ENCODE data around the gene TBC1D2.
A peak's percentile ranks its signal among the peaks of the same experiment; 100 is the strongest.

TBC1D2 gene

GRCh38 chr9:98192503-98193335, 62.7 kb downstream of the TBC1D2 start, which contains the start of gene CORO2A (continued):
- TF ChIP-seq, protein P1, sequence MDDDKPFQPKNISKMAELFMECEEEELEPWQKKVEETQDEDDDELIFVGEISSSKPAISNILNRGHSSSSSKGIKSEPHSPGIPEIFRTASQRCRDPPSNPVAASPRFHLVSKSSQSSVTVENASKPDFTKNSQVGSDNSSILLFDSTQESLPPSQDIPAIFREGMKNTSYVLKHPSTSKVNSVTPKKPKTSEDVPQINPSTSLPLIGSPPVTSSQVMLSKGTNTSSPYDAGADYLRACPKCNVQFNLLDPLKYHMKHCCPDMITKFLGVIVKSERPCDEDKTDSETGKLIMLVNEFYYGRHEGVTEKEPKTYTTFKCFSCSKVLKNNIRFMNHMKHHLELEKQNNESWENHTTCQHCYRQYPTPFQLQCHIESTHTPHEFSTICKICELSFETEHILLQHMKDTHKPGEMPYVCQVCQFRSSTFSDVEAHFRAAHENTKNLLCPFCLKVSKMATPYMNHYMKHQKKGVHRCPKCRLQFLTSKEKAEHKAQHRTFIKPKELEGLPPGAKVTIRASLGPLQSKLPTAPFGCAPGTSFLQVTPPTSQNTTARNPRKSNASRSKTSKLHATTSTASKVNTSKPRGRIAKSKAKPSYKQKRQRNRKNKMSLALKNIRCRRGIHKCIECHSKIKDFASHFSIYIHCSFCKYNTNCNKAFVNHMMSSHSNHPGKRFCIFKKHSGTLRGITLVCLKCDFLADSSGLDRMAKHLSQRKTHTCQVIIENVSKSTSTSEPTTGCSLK (tag by site-specific recombination; IDR thresholded peaks at IDR 0.05), result no peak
- TF ChIP-seq ZBTB8A (tag by site-specific recombination; IDR thresholded peaks at IDR 0.05) (peak; percentile 65), FEZF1 (tag by site-specific recombination; IDR thresholded peaks at IDR 0.05) (no peak), ZNF639 (tag by site-specific recombination; IDR thresholded peaks at IDR 0.05) (0 out of 2 replicates have a peak, but pooled peaks have one; percentile 25), GFI1B (tag by site-specific recombination; IDR thresholded peaks at IDR 0.05) (no peak), ZBTB21 (tag by site-specific recombination; IDR thresholded peaks at IDR 0.05) (no peak), ZNF239 (tag by site-specific recombination; IDR thresholded peaks at IDR 0.05) (no peak), GLI2 (tag by site-specific recombination; IDR thresholded peaks at IDR 0.05; ENCODE audit: borderline replicate concordance, low read depth) (no peak), HOXC10 (CRISPR knock-in tag; IDR thresholded peaks at IDR 0.05) (no peak), BCL11A (tag by site-specific recombination; IDR thresholded peaks at IDR 0.05; ENCODE audit: low read depth) (no peak), ZNF747 (tag by site-specific recombination; IDR thresholded peaks at IDR 0.05) (no peak), ZSCAN16 (tag by site-specific recombination; IDR thresholded peaks at IDR 0.05) (no peak), ZNF341 (tag by site-specific recombination; IDR thresholded peaks at IDR 0.05; ENCODE audit: low read depth) (peak; percentile 81), ZNF76 (tag by site-specific recombination; IDR thresholded peaks at IDR 0.05; ENCODE audit: borderline replicate concordance, low read depth) (0 out of 2 replicates have a peak, but pooled peaks have one; percentile 27), ZSCAN30 (tag by site-specific recombination; IDR thresholded peaks at IDR 0.05) (no peak; the same call in 1 of the 2 replicates), TCF7L2 (IDR thresholded peaks at IDR 0.05; ENCODE audit: borderline replicate concordance, low read depth, low read length) (no peak), ZNF211 (tag by site-specific recombination; IDR thresholded peaks at IDR 0.05; ENCODE audit: low read depth) (no peak), ZNF132 (tag by site-specific recombination; IDR thresholded peaks at IDR 0.05; ENCODE audit: borderline replicate concordance) (no peak), ZNF214 (tag by site-specific recombination; IDR thresholded peaks at IDR 0.05; ENCODE audit: borderline replicate concordance) (no peak), ZNF660 (tag by site-specific recombination; IDR thresholded peaks at IDR 0.05) (no peak), ZNF112 (tag by site-specific recombination; IDR thresholded peaks at IDR 0.05) (no peak), ZFHX2 (tag by site-specific recombination; conservative IDR thresholded peaks at IDR 0.05) (no peak; the same call in 1 of the 2 replicates), ZNF202 (tag by site-specific recombination; IDR thresholded peaks at IDR 0.05; ENCODE audit: borderline replicate concordance) (no peak), ZNF623 (tag by site-specific recombination; IDR thresholded peaks at IDR 0.05) (no peak), ZNF510 (tag by site-specific recombination; IDR thresholded peaks at IDR 0.05; ENCODE audit: insufficient replicate concordance) (no peak), ZBTB17 (tag by site-specific recombination; IDR thresholded peaks at IDR 0.05) (peak; percentile 51), ZNF280D (tag by site-specific recombination; IDR thresholded peaks at IDR 0.05) (no peak)
- TF ChIP-seq, protein P2, sequence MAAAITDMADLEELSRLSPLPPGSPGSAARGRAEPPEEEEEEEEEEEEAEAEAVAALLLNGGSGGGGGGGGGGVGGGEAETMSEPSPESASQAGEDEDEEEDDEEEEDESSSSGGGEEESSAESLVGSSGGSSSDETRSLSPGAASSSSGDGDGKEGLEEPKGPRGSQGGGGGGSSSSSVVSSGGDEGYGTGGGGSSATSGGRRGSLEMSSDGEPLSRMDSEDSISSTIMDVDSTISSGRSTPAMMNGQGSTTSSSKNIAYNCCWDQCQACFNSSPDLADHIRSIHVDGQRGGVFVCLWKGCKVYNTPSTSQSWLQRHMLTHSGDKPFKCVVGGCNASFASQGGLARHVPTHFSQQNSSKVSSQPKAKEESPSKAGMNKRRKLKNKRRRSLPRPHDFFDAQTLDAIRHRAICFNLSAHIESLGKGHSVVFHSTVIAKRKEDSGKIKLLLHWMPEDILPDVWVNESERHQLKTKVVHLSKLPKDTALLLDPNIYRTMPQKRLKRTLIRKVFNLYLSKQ (tag by site-specific recombination; IDR thresholded peaks at IDR 0.05; ENCODE audit: borderline replicate concordance), result no peak
